Panc1 (cell line): ENCODE data around the gene KCNK10.

Experiments
- POLR2AphosphoS5 ChIP-seq: IDR thresholded peaks from 2 replicates; pipeline ENCODE4 v1.6.1; 2012; ENCODE audit warnings: mild to moderate bottlenecking, low read depth, low read length, moderate library complexity
- TCF7L2 ChIP-seq: IDR thresholded peaks from 2 replicates; pipeline ENCODE4 v1.6.1; 2011; ENCODE audit warnings: mild to moderate bottlenecking, low read depth, low read length, inconsistent platforms
- TF ChIP-seq, protein P1 (sequence below): fragments of 450-650 bp; IDR thresholded peaks from 2 replicates; pipeline ENCODE4 v1.5.1; 2017; ENCODE audit warnings: mild to moderate bottlenecking
- TF ChIP-seq, protein P2 (sequence below), 2 experiments: IDR thresholded peaks; 2 replicates each; pipeline ENCODE4 v1.6.1; 2011 to 2012; ENCODE audit warnings: low read depth in 2 of 2, control low read depth in 1 of 2, low read length in 1 of 2, mild to moderate bottlenecking in 1 of 2, moderate library complexity in 1 of 2; ENCODE audit not compliant: insufficient read depth in 1 of 2

DNA sequence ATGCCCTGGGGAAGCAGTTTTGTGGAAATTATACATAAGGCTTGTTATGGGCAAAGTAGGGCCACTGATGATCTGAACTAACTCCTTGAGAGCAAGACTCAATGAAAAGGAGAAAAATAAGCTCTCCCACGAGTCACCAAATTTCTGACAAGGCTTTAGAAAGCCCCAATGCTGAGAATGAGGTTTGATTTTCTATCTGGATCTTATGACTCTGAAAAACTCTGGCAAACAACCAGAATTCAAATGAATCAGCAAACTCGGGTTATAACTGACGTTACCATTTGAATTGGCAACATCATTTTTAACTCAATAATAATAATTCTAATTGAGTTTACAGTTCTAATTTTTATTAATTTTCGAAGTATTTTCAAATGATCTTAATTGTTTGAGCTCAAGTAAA is 79.1 kb downstream of the KCNK10 start:
- TF ChIP-seq POLR2AphosphoS5 (no peak), TCF7L2 (no peak)
- TF ChIP-seq, protein P1, sequence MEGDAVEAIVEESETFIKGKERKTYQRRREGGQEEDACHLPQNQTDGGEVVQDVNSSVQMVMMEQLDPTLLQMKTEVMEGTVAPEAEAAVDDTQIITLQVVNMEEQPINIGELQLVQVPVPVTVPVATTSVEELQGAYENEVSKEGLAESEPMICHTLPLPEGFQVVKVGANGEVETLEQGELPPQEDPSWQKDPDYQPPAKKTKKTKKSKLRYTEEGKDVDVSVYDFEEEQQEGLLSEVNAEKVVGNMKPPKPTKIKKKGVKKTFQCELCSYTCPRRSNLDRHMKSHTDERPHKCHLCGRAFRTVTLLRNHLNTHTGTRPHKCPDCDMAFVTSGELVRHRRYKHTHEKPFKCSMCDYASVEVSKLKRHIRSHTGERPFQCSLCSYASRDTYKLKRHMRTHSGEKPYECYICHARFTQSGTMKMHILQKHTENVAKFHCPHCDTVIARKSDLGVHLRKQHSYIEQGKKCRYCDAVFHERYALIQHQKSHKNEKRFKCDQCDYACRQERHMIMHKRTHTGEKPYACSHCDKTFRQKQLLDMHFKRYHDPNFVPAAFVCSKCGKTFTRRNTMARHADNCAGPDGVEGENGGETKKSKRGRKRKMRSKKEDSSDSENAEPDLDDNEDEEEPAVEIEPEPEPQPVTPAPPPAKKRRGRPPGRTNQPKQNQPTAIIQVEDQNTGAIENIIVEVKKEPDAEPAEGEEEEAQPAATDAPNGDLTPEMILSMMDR: no peak
- TF ChIP-seq, protein P2, sequence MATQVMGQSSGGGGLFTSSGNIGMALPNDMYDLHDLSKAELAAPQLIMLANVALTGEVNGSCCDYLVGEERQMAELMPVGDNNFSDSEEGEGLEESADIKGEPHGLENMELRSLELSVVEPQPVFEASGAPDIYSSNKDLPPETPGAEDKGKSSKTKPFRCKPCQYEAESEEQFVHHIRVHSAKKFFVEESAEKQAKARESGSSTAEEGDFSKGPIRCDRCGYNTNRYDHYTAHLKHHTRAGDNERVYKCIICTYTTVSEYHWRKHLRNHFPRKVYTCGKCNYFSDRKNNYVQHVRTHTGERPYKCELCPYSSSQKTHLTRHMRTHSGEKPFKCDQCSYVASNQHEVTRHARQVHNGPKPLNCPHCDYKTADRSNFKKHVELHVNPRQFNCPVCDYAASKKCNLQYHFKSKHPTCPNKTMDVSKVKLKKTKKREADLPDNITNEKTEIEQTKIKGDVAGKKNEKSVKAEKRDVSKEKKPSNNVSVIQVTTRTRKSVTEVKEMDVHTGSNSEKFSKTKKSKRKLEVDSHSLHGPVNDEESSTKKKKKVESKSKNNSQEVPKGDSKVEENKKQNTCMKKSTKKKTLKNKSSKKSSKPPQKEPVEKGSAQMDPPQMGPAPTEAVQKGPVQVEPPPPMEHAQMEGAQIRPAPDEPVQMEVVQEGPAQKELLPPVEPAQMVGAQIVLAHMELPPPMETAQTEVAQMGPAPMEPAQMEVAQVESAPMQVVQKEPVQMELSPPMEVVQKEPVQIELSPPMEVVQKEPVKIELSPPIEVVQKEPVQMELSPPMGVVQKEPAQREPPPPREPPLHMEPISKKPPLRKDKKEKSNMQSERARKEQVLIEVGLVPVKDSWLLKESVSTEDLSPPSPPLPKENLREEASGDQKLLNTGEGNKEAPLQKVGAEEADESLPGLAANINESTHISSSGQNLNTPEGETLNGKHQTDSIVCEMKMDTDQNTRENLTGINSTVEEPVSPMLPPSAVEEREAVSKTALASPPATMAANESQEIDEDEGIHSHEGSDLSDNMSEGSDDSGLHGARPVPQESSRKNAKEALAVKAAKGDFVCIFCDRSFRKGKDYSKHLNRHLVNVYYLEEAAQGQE (IDR thresholded peaks at IDR 0.05; ENCODE audit: insufficient read depth in 1 of 2, low read depth in 2 of 2, low read length in 1 of 2): no peak
